Measurements from ENCODE around the gene CNTNAP2.

The CNTNAP2 gene

GRCh38 chr7:147651601-147652000 is 1535.0 kb downstream of the CNTNAP2 start:
- Histone ChIP-seq H3K27me3 (ENCODE audit: control insufficient read depth, insufficient read depth, low read length, poor library complexity, severe bottlenecking) (no peaks in the 10 kb centered on the region), H3K4me1 (ENCODE audit: control insufficient read depth, insufficient read depth, low read length) (no peaks in the 10 kb centered on the region), H3K4me3 (ENCODE audit: insufficient read depth, low read depth, low read length) (no peak overlapping the region), H3K36me3 (ENCODE audit: control insufficient read depth, insufficient read depth, low read length) (no peaks in the 10 kb centered on the region), H3K27ac (ENCODE audit: insufficient read depth, low read depth, low read length, poor library complexity, severe bottlenecking) (no peak overlapping the region), H3K9me3 (ENCODE audit: control insufficient read depth, low read length) (no peaks in the 10 kb centered on the region)
- WGBS, 2 experiments, result 92 to 93% methylated on average over 1 of the region's 1 CpG

- Histone ChIP-seq H3K36me3 (ENCODE audit: control insufficient read depth, insufficient read depth, low read length) (no peaks in the 10 kb centered on the region), H3K27ac (ENCODE audit: insufficient read depth, low read depth, low read length, poor library complexity, severe bottlenecking) (no peak overlapping the region), H3K27me3 (ENCODE audit: control insufficient read depth, insufficient read depth, low read length, poor library complexity, severe bottlenecking) (no peaks in the 10 kb centered on the region), H3K9me3 (ENCODE audit: control insufficient read depth, low read length) (no peaks in the 10 kb centered on the region), H3K4me3 (ENCODE audit: insufficient read depth, low read depth, low read length) (no peak overlapping the region), H3K4me1 (ENCODE audit: control insufficient read depth, insufficient read depth, low read length) (no peaks in the 10 kb centered on the region)
- WGBS, 2 experiments, result 74 to 80% methylated on average over 3 of the region's 3 CpGs
Observed at GRCh38 chr7:147653456-147653855, 1536.9 kb downstream of the CNTNAP2 start.

- whole genome bisulfite sequencing, 2 experiments, result 79 to 87% methylated on average over 2 of the region's 2 CpGs
- no peaks in the 10 kb centered on the region for H3K36me3 ChIP-seq (ENCODE audit: control insufficient read depth, insufficient read depth, low read length)
- H3K9me3 ChIP-seq (ENCODE audit: control insufficient read depth, low read length), result no peaks in the 10 kb centered on the region
- H3K4me1 ChIP-seq (ENCODE audit: control insufficient read depth, insufficient read depth, low read length), result no peaks in the 10 kb centered on the region
- H3K4me3 ChIP-seq (ENCODE audit: insufficient read depth, low read depth, low read length), result no peak overlapping the region
- no peak overlapping the region for H3K27ac ChIP-seq (ENCODE audit: insufficient read depth, low read depth, low read length, poor library complexity, severe bottlenecking)
- no peaks in the 10 kb centered on the region for H3K27me3 ChIP-seq (ENCODE audit: control insufficient read depth, insufficient read depth, low read length, poor library complexity, severe bottlenecking)
Observed at GRCh38 chr7:147658392-147658967, 1541.9 kb downstream of the CNTNAP2 start.

GRCh38 chr7:147659036-147659995 is 1542.7 kb downstream of the CNTNAP2 start:
- Histone ChIP-seq H3K4me3 (ENCODE audit: insufficient read depth, low read depth, low read length) (no peak overlapping the region), H3K9me3 (ENCODE audit: control insufficient read depth, low read length) (no peaks in the 10 kb centered on the region), H3K27ac (ENCODE audit: insufficient read depth, low read depth, low read length, poor library complexity, severe bottlenecking) (no peak overlapping the region), H3K4me1 (ENCODE audit: control insufficient read depth, insufficient read depth, low read length) (no peaks in the 10 kb centered on the region), H3K36me3 (ENCODE audit: control insufficient read depth, insufficient read depth, low read length) (no peaks in the 10 kb centered on the region), H3K27me3 (ENCODE audit: control insufficient read depth, insufficient read depth, low read length, poor library complexity, severe bottlenecking) (no peaks in the 10 kb centered on the region)
- 80 to 98% methylated on average over 1 to 4 of the region's 4 CpGs for WGBS, 2 experiments

GRCh38 chr7:147664541-147664940 is 1547.9 kb downstream of the CNTNAP2 start:
- H3K36me3 ChIP-seq (ENCODE audit: control insufficient read depth, insufficient read depth, low read length), result no peaks in the 10 kb centered on the region
- no peaks in the 10 kb centered on the region for H3K27me3 ChIP-seq (ENCODE audit: control insufficient read depth, insufficient read depth, low read length, poor library complexity, severe bottlenecking)
- H3K4me3 ChIP-seq (ENCODE audit: insufficient read depth, low read depth, low read length), result no peak overlapping the region
- no peaks in the 10 kb centered on the region for H3K9me3 ChIP-seq (ENCODE audit: control insufficient read depth, low read length)
- no peak overlapping the region for H3K27ac ChIP-seq (ENCODE audit: insufficient read depth, low read depth, low read length, poor library complexity, severe bottlenecking)
- WGBS, 2 experiments, result 94 to 95% methylated on average over 6 of the region's 6 CpGs
- no peaks in the 10 kb centered on the region for H3K4me1 ChIP-seq (ENCODE audit: control insufficient read depth, insufficient read depth, low read length)

GRCh38 chr7:147670759-147671158 is 1554.2 kb downstream of the CNTNAP2 start:
- Histone ChIP-seq H3K36me3 (ENCODE audit: control insufficient read depth, insufficient read depth, low read length) (no peaks in the 10 kb centered on the region), H3K9me3 (ENCODE audit: control insufficient read depth, low read length) (no peaks in the 10 kb centered on the region)
- 93 to 97% methylated on average over 10 of the region's 10 CpGs for WGBS, 2 experiments

GRCh38 chr7:147674705-147675104 is 1558.1 kb downstream of the CNTNAP2 start:
- Histone ChIP-seq H3K9me3 (ENCODE audit: control insufficient read depth, low read length) (no peaks in the 10 kb centered on the region), H3K27me3 (ENCODE audit: control insufficient read depth, insufficient read depth, low read length, poor library complexity, severe bottlenecking) (no peaks in the 10 kb centered on the region), H3K27ac (ENCODE audit: insufficient read depth, low read depth, low read length, poor library complexity, severe bottlenecking) (no peak overlapping the region), H3K36me3 (ENCODE audit: control insufficient read depth, insufficient read depth, low read length) (no peaks in the 10 kb centered on the region), H3K4me3 (ENCODE audit: insufficient read depth, low read depth, low read length) (no peak overlapping the region), H3K4me1 (ENCODE audit: control insufficient read depth, insufficient read depth, low read length) (no peaks in the 10 kb centered on the region)

More at GRCh38 chr7:147670759-147671158, 1554.2 kb downstream of the CNTNAP2 start:
- H3K27ac ChIP-seq (ENCODE audit: insufficient read depth, low read depth, low read length, poor library complexity, severe bottlenecking), result no peak overlapping the region
- no peak overlapping the region for H3K4me3 ChIP-seq (ENCODE audit: insufficient read depth, low read depth, low read length)
- H3K27me3 ChIP-seq (ENCODE audit: control insufficient read depth, insufficient read depth, low read length, poor library complexity, severe bottlenecking), result no peaks in the 10 kb centered on the region
- H3K4me1 ChIP-seq (ENCODE audit: control insufficient read depth, insufficient read depth, low read length), result no peaks in the 10 kb centered on the region

- H3K9me3 ChIP-seq (ENCODE audit: control insufficient read depth, low read length), result no peaks in the 10 kb centered on the region
- 80 to 100% methylated on average over 1 of the region's 1 CpG for WGBS, 2 experiments
- no peak overlapping the region for H3K4me3 ChIP-seq (ENCODE audit: insufficient read depth, low read depth, low read length)
- no peaks in the 10 kb centered on the region for H3K27me3 ChIP-seq (ENCODE audit: control insufficient read depth, insufficient read depth, low read length, poor library complexity, severe bottlenecking)
- H3K27ac ChIP-seq (ENCODE audit: insufficient read depth, low read depth, low read length, poor library complexity, severe bottlenecking), result no peak overlapping the region
- H3K4me1 ChIP-seq (ENCODE audit: control insufficient read depth, insufficient read depth, low read length), result no peaks in the 10 kb centered on the region
- no peaks in the 10 kb centered on the region for H3K36me3 ChIP-seq (ENCODE audit: control insufficient read depth, insufficient read depth, low read length)
Observed at GRCh38 chr7:147678943-147679342, 1562.3 kb downstream of the CNTNAP2 start.

GRCh38 chr7:147681530-147681929 is 1564.9 kb downstream of the CNTNAP2 start:
- H3K9me3 ChIP-seq (ENCODE audit: control insufficient read depth, low read length), result no peaks in the 10 kb centered on the region
- 92 to 93% methylated on average over 1 of the region's 1 CpG for WGBS, 2 experiments
- H3K4me1 ChIP-seq (ENCODE audit: control insufficient read depth, insufficient read depth, low read length), result no peaks in the 10 kb centered on the region
- H3K4me3 ChIP-seq (ENCODE audit: insufficient read depth, low read depth, low read length), result no peak overlapping the region
- no peaks in the 10 kb centered on the region for H3K36me3 ChIP-seq (ENCODE audit: control insufficient read depth, insufficient read depth, low read length)
- H3K27me3 ChIP-seq (ENCODE audit: control insufficient read depth, insufficient read depth, low read length, poor library complexity, severe bottlenecking), result no peaks in the 10 kb centered on the region
- no peak overlapping the region for H3K27ac ChIP-seq (ENCODE audit: insufficient read depth, low read depth, low read length, poor library complexity, severe bottlenecking)

- no peaks in the 10 kb centered on the region for H3K36me3 ChIP-seq (ENCODE audit: control insufficient read depth, insufficient read depth, low read length)
- peaks cover 5% of the 10 kb centered on the region for H3K4me1 ChIP-seq (ENCODE audit: control insufficient read depth, insufficient read depth, low read length)
- H3K27me3 ChIP-seq (ENCODE audit: control insufficient read depth, insufficient read depth, low read length, poor library complexity, severe bottlenecking), result no peaks in the 10 kb centered on the region
- H3K27ac ChIP-seq (ENCODE audit: insufficient read depth, low read depth, low read length, poor library complexity, severe bottlenecking), result no peak overlapping the region
- no peak overlapping the region for H3K4me3 ChIP-seq (ENCODE audit: insufficient read depth, low read depth, low read length)
- no peaks in the 10 kb centered on the region for H3K9me3 ChIP-seq (ENCODE audit: control insufficient read depth, low read length)
- 54 to 74% methylated on average over 2 to 5 of the region's 5 CpGs for WGBS, 2 experiments
Observed at GRCh38 chr7:147700702-147701101, 1584.1 kb downstream of the CNTNAP2 start.

All from ectodermal cell (in vitro differentiated cells).